Ovary (tissue), 9 donors: ENCODE data around the gene CTPS2. TPM values are rescaled to one million over a fixed set of nuclear protein-coding genes. Genes with fewer than 3 reads are reported as not detected.
"Not testable (repeated sequence)": the region's sequence is repeated elsewhere in the genome, so short reads cannot be mapped to it uniquely, and the experiment has no call there.

Experiments
- DNase-seq, 5 donors: peaks; one replicate each; pipeline ENCODE4 v3.0.0-alpha.2; 2019 to 2020
- H3K27ac ChIP-seq, 2 donors: fragments of 200-600 bp; one replicate each; pipeline versions ENCODE4 v1.5.1 to v1.8.0; 2019 to 2022
- H3K27me3 ChIP-seq: fragments of 200-600 bp; one replicate; pipeline ENCODE4 v1.8.0; 2022
- H3K36me3 ChIP-seq: fragments of 200-600 bp; sonication (generic); one replicate; pipeline ENCODE4 v1.5.1; 2019
- H3K4me1 ChIP-seq: one replicate; pipeline ENCODE4 v1.8.1; 2013; ENCODE audit warnings: mild to moderate bottlenecking, moderate library complexity; ENCODE audit not compliant: insufficient read depth
- H3K4me3 ChIP-seq: fragments of 200-600 bp; sonication (generic); one replicate; pipeline ENCODE4 v1.5.1; 2017
- H3K9me3 ChIP-seq, 2 donors: fragments of 200-600 bp in 1 of 2; sonication (generic) in 1 of 2; one replicate each; pipeline versions ENCODE4 v1.5.1 to v1.8.1; 2013 to 2019; ENCODE audit warnings: mild to moderate bottlenecking in 1 of 2, moderate library complexity in 1 of 2
- EP300 ChIP-seq: sonication (generic); formaldehyde crosslinking; IDR thresholded peaks from one replicate; pipeline ENCODE4 v1.6.1; 2017; ENCODE audit warnings: antibody characterized with exemption
- POLR2A ChIP-seq: fragments of 450-650 bp; IDR thresholded peaks from one replicate; pipeline ENCODE4 v1.6.1; 2017; ENCODE audit warnings: antibody characterized with exemption, mild to moderate bottlenecking, moderate library complexity
- WGBS, 3 donors: extraction: QIAGEN DNeasy Blood & Tissue Kit in 1 of 3; methylation state at CpG; one replicate each; pipeline versions ENCODE4 v1.1.5 to v1.1.7; 2013 to 2017; 5-methylcytosine and 5-hydroxymethylcytosine counted together
- intact Hi-C, 4 donors: fragments of 100-400 bp; cut with DNase I; formaldehyde crosslinking; loops; one replicate each; pipeline versions ENCODE4 v1.11.0 to v1.15.1; 2022 to 2023
- polyA plus RNA-seq, 2 donors: library from polyadenylated mRNA; stranded (reverse); fragments of 200-250 nt in 1 of 2; fragments of 350-450 nt in 1 of 2; fragmentation: Illumina TruSeq in 1 of 2; extraction: RNeasy Lipid Tissue Mini Kit (QIAGEN cat#74804) in 1 of 2; gene quantifications; one replicate each; pipeline ENCODE4 v1.2.3, GENCODE V29; 2013 to 2014
- total RNA-seq, 7 donors: library from RNA; depleted of rRNA in 2 of 7; stranded (reverse); fragments of >200 nt in 2 of 7; fragmentation: NEBNext Ultra II Directional in 3 of 7; extraction: Animal tissue kit (Norgen Biotek cat#: 25700) in 3 of 7; gene quantifications; one replicate each; pipeline versions ENCODE4 v1.1.0 to v1.2.4, GENCODE V29; 2016 to 2023
- TF ChIP-seq, protein P1 (sequence below), 3 donors: fragments of 450-650 bp in 2 of 3; fragments of 200-600 bp in 1 of 3; IDR thresholded peaks; one replicate each; pipeline versions ENCODE4 v1.5.1 to v1.8.0; 2016 to 2022; ENCODE audit warnings: antibody characterized with exemption in 3 of 3, mild to moderate bottlenecking in 1 of 3
- donor health status: DM: no; HTN: no; CAD: no; lungs with moderate emphysema.
- donor health status: DM: no; HTN: no; CAD: no.
- donor health status: Bipolar disorder and iron deficiency.
- donor health status: DM: yes; HTN: yes; CAD: no.
- donor health status: DM: no; HTN: no; CAD: no.
- donor health status: DM: yes; HTN: yes; CAD: no.

The CTPS2 gene
- total and polyA plus RNA-seq, 9 donors, result 10.6 to 26.3 (median 17.2) TPM

- DNase-seq, result no peak
- no peaks in the 10 kb centered on the region for H3K27me3 ChIP-seq
- WGBS, 3 donors, result 85 to 89% (median 89%) methylated on average over 4 of the region's 4 CpGs
- intact Hi-C loops, result no loop called here
- H3K27ac ChIP-seq, result no peak overlapping the region
- no peaks in the 10 kb centered on the region for H3K4me1 ChIP-seq
- no peaks in the 10 kb centered on the region for H3K36me3 ChIP-seq
- H3K9me3 ChIP-seq, result no peaks in the 10 kb centered on the region
- TF ChIP-seq, protein P1, sequence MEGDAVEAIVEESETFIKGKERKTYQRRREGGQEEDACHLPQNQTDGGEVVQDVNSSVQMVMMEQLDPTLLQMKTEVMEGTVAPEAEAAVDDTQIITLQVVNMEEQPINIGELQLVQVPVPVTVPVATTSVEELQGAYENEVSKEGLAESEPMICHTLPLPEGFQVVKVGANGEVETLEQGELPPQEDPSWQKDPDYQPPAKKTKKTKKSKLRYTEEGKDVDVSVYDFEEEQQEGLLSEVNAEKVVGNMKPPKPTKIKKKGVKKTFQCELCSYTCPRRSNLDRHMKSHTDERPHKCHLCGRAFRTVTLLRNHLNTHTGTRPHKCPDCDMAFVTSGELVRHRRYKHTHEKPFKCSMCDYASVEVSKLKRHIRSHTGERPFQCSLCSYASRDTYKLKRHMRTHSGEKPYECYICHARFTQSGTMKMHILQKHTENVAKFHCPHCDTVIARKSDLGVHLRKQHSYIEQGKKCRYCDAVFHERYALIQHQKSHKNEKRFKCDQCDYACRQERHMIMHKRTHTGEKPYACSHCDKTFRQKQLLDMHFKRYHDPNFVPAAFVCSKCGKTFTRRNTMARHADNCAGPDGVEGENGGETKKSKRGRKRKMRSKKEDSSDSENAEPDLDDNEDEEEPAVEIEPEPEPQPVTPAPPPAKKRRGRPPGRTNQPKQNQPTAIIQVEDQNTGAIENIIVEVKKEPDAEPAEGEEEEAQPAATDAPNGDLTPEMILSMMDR (IDR thresholded peaks at IDR 0.05), result no peak
- TF ChIP-seq POLR2A (no peak), EP300 (no peak)
- no peak overlapping the region for H3K4me3 ChIP-seq
Measured at GRCh38 chrX:16606142-16606720, 106.2 kb downstream of the CTPS2 start.

DNA sequence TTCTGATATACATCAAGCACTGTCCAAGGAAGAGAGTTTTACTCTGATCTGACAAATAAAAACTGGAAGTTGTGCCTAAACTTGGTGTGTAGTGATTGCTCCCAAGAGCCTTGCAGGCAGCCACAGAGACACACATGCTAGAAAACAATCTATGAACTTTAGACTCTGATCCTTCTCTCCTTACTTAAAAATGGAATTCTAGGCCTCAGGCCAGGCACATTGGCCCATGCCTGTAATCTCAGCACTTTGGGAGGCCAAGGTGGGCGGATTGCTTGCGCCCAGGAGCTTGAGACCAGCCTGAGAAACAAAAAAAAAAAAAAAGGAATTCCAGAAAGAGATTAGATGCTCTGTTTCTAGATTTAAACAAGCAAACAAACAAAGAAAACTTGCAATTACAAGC is 108.1 kb downstream of the CTPS2 start:
- TF ChIP-seq, protein P1 (IDR thresholded peaks at IDR 0.05), result no peak
- TF ChIP-seq POLR2A (no peak), EP300 (no peak)
- Histone ChIP-seq H3K27me3 (no peaks in the 10 kb centered on the region), H3K9me3 (no peaks in the 10 kb centered on the region), H3K4me1 (no peaks in the 10 kb centered on the region), H3K4me3 (no peak overlapping the region), H3K27ac (no peak overlapping the region), H3K36me3 (no peaks in the 10 kb centered on the region)
- WGBS, 3 donors, result 48 to 73% (median 56%) methylated on average over 2 of the region's 2 CpGs
- intact Hi-C loops, result no loop called here
- DNase-seq, result no peak

DNA sequence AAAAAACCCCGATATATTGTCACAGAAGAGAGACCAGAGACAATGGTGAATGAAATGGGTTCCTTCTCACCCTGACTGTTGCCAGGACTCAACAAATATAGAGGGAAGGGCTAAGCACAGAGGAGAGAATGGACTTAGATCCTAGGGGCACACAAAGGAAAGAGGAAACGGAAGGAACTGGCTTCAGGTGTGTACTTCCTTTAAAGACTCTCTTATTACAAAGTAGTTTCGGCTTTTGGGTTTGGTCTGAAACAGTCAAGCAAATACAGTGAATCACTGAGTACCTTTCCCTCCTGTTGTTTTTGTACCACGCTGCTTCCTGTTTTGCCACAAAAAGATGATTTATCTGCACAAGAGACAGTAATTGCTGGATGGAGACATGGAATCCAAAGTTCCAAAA is 108.6 kb downstream of the CTPS2 start:
- Histone ChIP-seq H3K27me3 (no peaks in the 10 kb centered on the region), H3K4me3 (no peak overlapping the region), H3K27ac (no peak overlapping the region), H3K36me3 (no peaks in the 10 kb centered on the region), H3K9me3 (no peaks in the 10 kb centered on the region), H3K4me1 (no peaks in the 10 kb centered on the region)
- TF ChIP-seq, protein P1 (IDR thresholded peaks at IDR 0.05), result no peak
- no peak for TF ChIP-seq POLR2A
- TF ChIP-seq EP300, result no peak
- no peak for DNase-seq
- intact Hi-C loops, result no loop called here
- 72 to 82% (median 78%) methylated on average over 4 of the region's 4 CpGs for WGBS, 3 donors

DNA sequence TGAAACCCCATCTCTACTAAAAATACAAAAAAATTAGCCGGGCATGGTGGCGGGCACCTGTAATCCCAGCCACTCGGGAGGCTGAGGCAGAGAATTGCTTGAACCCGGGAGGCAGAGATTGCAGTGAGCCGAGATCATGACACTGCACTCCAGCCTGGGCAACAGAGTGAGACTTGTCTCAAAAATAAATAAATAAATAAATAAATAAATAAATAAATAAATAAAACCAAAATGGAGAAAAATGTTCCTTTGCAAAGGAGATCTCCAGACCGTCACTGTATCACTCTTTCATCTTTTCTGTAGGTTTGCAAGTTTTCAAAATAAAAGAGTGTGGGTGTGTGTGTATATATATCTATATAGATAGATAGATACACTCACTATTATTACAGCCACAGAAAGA is 109.2 kb downstream of the CTPS2 start:
- 93 to 94% (median 93%) methylated on average over 6 of the region's 6 CpGs for WGBS, 3 donors
- intact Hi-C loops, H3K36me3 ChIP-seq, H3K9me3 ChIP-seq, H3K27me3 ChIP-seq, H3K4me1 ChIP-seq, H3K27ac ChIP-seq, DNase-seq, H3K4me3 ChIP-seq: not testable (repeated sequence)

- WGBS, 3 donors, result 81 to 85% (median 81%) methylated on average over 4 of the region's 4 CpGs
Measured at GRCh38 chrX:16601885-16602284, 110.6 kb downstream of the CTPS2 start.

More at GRCh38 chrX:16601885-16602284, 110.6 kb downstream of the CTPS2 start:
- no peak for TF ChIP-seq EP300
- H3K4me3 ChIP-seq, result no peak overlapping the region
- no peaks in the 10 kb centered on the region for H3K27me3 ChIP-seq
- H3K36me3 ChIP-seq, result no peaks in the 10 kb centered on the region
- H3K27ac ChIP-seq, result no peak overlapping the region
- no peaks in the 10 kb centered on the region for H3K9me3 ChIP-seq
- no peaks in the 10 kb centered on the region for H3K4me1 ChIP-seq
- intact Hi-C loops, result no loop called here
- no peak for DNase-seq
